ENCODE measurements around the gene TWF1. TPM values are rescaled to one million over a fixed set of nuclear protein-coding genes. Genes with fewer than 3 reads are reported as not detected.

Gene TWF1
- polyA plus RNA-seq, 1 donor from 2014 or later = 97.2 TPM

- TF ChIP-seq CTCF (IDR thresholded peaks at IDR 0.05; ENCODE audit: poor library complexity, severe bottlenecking) = no peak
- no peak for TF ChIP-seq TAF1 (IDR thresholded peaks at IDR 0.05; ENCODE audit: low read depth)
- no peak for TF ChIP-seq SMC3 (conservative IDR thresholded peaks at IDR 0.05; ENCODE audit: poor library complexity)
- no peak for TF ChIP-seq EZH2 (IDR thresholded peaks at IDR 0.05; ENCODE audit: borderline replicate concordance, insufficient read depth, low read length, poor library complexity, severe bottlenecking)
- no peak for TF ChIP-seq POLR2AphosphoS5 (IDR thresholded peaks at IDR 0.05)
- no peak for TF ChIP-seq MXI1 (conservative IDR thresholded peaks at IDR 0.05; ENCODE audit: poor library complexity, severe bottlenecking)
- TF ChIP-seq REST (IDR thresholded peaks at IDR 0.05; ENCODE audit: borderline replicate concordance) = no peak
- no peak for TF ChIP-seq EP300 (conservative IDR thresholded peaks at IDR 0.05; ENCODE audit: poor library complexity, severe bottlenecking)
- TF ChIP-seq RAD21 (conservative IDR thresholded peaks at IDR 0.05) = no peak
- no peaks in the 10 kb centered on the region for H3K9me2 ChIP-seq (ENCODE audit: insufficient read depth, low read length)
- H3K4me3 ChIP-seq (ENCODE audit: low read length) = no peak overlapping the region
- no peaks in the 10 kb centered on the region for H4K20me1 ChIP-seq (ENCODE audit: insufficient read depth)
- no peaks in the 10 kb centered on the region for H3K9me3 ChIP-seq (ENCODE audit: low read length)
- no peaks in the 10 kb centered on the region for H3F3A ChIP-seq (ENCODE audit: insufficient read depth, low read length, poor library complexity, severe bottlenecking)
- H3K79me2 ChIP-seq (replicated peaks; ENCODE audit: insufficient read depth, low read length) = no peaks in the 10 kb centered on the region
- H3K9ac ChIP-seq (ENCODE audit: low read length) = no peak overlapping the region
- no peak overlapping the region for H3K4me2 ChIP-seq (ENCODE audit: low read length)
- peaks cover under 1% of the 10 kb centered on the region for H3K27me3 ChIP-seq (ENCODE audit: insufficient read depth, low read depth, low read length)
- no peak overlapping the region for H3K27ac ChIP-seq (ENCODE audit: low read length)
- H2AFZ ChIP-seq (ENCODE audit: low read depth, low read length) = no peak overlapping the region
- H3K36me3 ChIP-seq (ENCODE audit: insufficient read depth, low read length) = no peaks in the 10 kb centered on the region
Observed at GRCh38 chr12:43842259-43842658, 36.1 kb upstream of the TWF1 start.

GRCh38 chr12:43841253-43841652 lies 35.1 kb upstream of the TWF1 start:
- H3K36me3 ChIP-seq (ENCODE audit: insufficient read depth, low read length) = no peaks in the 10 kb centered on the region
- no peaks in the 10 kb centered on the region for H4K20me1 ChIP-seq (ENCODE audit: insufficient read depth)
- H3K27me3 ChIP-seq (ENCODE audit: insufficient read depth, low read depth, low read length) = peaks cover 11% of the 10 kb centered on the region
- H3K9ac ChIP-seq (ENCODE audit: low read length) = no peak overlapping the region
- H3K9me2 ChIP-seq (ENCODE audit: insufficient read depth, low read length) = no peaks in the 10 kb centered on the region
- no peaks in the 10 kb centered on the region for H3K79me2 ChIP-seq (replicated peaks; ENCODE audit: insufficient read depth, low read length)
- TF ChIP-seq CTCF (IDR thresholded peaks at IDR 0.05; ENCODE audit: poor library complexity, severe bottlenecking) (no peak), REST (IDR thresholded peaks at IDR 0.05; ENCODE audit: borderline replicate concordance) (no peak), RAD21 (conservative IDR thresholded peaks at IDR 0.05) (no peak), EP300 (conservative IDR thresholded peaks at IDR 0.05; ENCODE audit: poor library complexity, severe bottlenecking) (no peak), POLR2AphosphoS5 (IDR thresholded peaks at IDR 0.05) (no peak), MXI1 (conservative IDR thresholded peaks at IDR 0.05; ENCODE audit: poor library complexity, severe bottlenecking) (no peak), TAF1 (IDR thresholded peaks at IDR 0.05; ENCODE audit: low read depth) (no peak), SMC3 (conservative IDR thresholded peaks at IDR 0.05; ENCODE audit: poor library complexity) (no peak), EZH2 (IDR thresholded peaks at IDR 0.05; ENCODE audit: borderline replicate concordance, insufficient read depth, low read length, poor library complexity, severe bottlenecking) (no peak)
- no peak overlapping the region for H3K4me3 ChIP-seq (ENCODE audit: low read length)
- no peak overlapping the region for H3K4me2 ChIP-seq (ENCODE audit: low read length)
- H3F3A ChIP-seq (ENCODE audit: insufficient read depth, low read length, poor library complexity, severe bottlenecking) = no peaks in the 10 kb centered on the region
- no peak overlapping the region for H2AFZ ChIP-seq (ENCODE audit: low read depth, low read length)
- no peak overlapping the region for H3K27ac ChIP-seq (ENCODE audit: low read length)
- H3K9me3 ChIP-seq (ENCODE audit: low read length) = no peaks in the 10 kb centered on the region
